GM21786 (cell line): Measurements from ENCODE around the gene HGF.

Source experiments
- ATAC-seq: cut with Tn5 transposase; IDR thresholded peaks from one replicate; pipeline ENCODE4 v1.9.1; 2021; ENCODE audit not compliant: unreplicated experiment

HGF gene

DNA sequence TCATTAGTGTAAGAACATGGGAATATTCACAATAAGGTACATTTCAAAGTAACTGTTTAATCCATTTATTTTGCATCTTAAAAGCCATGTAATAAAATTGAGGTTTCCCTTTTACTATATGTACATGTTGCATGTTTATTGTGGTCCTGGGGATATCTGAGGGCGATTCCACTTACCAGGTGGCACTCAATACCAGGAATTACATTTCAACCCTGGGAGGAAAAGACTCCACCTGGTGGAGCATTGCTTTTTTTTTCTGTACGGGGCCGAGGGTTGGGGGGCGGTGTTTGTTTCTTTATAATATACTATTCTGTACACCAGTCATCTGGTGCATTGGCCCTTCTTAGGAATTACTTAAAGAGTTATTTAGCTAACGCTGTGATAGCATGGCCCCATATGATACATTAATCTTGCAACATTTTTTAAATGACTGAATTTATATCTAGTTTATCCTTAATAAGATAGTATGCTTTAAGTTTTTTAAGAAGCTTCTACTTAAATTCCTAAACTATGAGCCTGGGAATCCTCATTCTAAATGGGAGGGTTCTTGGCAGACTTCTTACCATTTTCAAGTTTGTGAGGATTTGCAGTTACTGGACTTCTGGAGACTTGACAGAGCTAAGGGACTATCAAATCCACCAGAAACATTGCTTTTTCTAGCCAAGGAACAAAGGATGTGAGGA, 7.2 kb upstream of the HGF start:
- ATAC-seq = no peak

GRCh38 chr7:81776161-81776560, 6.3 kb upstream of the HGF start:
- no peak for ATAC-seq

GRCh38 chr7:81775560-81775959, 5.7 kb upstream of the HGF start:
- no peak for ATAC-seq

DNA sequence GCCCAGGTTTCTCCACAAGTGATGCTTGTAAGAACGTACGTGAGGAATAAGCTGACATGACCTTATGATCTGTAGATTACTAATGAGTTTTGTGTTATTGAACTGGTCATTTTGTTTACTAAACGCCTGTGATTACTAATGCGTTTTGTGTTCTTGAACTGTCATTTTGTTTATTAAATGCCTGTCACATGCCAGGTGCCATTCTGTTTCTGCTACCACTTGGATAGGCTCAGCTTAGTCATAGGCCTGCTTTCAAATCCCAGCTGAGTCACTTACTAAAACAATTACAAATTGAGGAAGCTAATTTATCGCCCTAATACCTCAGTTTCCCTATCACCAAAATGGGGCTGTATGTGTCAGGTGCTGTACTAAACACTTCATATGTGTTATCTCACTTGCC, 4.7 kb upstream of the HGF start:
- no peak for ATAC-seq

- no peak for ATAC-seq
Measured at GRCh38 chr7:81770728-81771223, 929 bp upstream of the HGF start.

DNA sequence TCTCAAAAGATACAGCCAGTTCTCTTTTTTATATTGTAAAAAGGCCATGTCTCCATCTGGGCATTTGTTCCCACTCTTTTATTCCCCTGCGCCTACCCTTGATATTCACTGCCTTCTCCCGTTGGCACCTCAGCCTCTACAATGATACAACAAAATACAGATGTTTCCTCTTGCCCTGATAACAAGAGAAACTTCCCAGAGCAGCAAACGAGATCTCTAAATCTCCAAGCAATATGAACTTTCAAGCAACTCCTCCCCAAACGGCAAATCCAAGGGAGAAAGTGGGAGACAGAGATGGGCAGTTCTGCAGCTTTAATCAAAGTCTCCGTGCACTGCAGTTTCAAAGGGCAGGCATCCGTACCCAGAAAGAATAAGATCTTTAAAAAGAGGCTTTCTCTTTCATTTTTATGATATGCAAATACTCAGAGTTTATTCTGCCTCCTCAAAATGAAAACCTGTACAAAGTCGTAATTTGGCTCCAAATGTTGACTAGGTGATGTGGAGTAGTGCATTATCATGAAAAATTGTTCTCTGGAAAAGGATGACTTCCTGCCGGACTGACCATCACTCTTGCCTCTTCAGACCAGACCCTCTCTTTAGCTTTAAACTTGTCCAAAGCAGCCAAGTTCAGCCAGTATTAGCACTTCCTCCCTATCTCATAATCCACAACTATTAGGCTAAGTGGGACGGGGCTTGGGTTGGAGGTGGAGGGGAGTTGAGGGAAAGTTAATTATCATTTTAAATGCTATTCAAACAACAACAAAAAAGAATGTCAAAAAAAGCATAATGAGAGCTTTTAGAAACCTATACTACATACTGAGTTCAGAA, 682 bp downstream of the HGF start:
- ATAC-seq = no peak

DNA sequence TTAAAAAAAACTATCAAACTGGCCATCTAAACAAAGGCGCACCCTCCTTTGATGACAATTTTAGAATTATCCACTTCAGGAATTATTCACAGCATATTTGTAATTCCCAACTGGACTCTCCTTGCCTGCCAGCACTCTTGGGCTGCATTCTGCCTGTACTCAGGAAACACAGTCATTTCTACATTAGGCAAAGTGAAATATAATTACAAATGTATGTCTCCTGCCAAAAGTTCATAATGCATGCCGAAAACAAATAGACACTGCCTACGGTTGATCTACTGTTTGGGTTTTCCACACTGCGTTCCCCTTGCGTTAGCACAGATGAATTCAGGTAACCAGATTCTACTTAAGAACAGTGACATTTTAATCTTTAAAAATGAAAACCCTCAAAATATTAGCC, 1.9 kb downstream of the HGF start:
- no peak for ATAC-seq

DNA sequence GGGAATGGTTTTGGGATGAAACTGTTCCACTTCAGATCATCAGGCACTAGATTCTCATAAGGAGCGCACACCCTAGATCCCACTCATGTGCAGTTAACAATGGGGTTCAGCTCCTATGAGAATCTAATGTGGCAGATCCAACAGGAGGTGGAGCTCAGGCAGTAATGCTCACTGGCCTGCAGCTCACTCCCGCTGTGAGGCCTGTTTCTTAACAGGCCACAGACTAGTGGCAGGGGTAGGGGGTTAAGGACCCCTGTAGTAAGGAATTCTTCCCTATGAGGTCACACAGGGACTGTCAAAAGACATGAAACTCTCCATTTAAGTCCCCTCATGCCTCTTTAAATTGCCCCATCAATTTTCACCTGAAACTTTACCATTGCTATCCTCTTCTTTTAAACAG, 8.0 kb downstream of the HGF start:
- no peak for ATAC-seq

- no peak for ATAC-seq
Measured at GRCh38 chr7:81761031-81761430, 8.8 kb downstream of the HGF start.

GRCh38 chr7:81754918-81755696, 14.7 kb downstream of the HGF start:
- no peak for ATAC-seq

GRCh38 chr7:81753392-81753791, 16.5 kb downstream of the HGF start:
- ATAC-seq = no peak

DNA sequence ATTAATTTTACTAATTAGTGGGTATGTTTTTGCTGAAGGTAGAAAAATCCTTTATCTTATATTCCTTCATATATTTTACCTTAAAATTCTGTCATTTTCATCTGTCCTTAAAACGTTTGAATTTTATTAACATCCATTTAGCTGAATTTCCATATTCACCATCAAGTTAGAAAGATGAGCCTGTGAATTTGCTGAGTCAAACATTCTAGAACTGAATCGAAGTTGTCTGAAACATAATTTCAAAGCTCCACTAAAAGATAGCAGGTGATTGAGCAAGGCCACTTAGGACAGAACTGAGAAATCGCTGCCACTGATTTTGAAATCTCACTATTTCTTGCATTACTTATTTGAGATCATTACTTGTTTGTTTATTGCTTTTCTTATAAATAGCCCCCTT, 17.5 kb downstream of the HGF start:
- ATAC-seq = no peak

DNA sequence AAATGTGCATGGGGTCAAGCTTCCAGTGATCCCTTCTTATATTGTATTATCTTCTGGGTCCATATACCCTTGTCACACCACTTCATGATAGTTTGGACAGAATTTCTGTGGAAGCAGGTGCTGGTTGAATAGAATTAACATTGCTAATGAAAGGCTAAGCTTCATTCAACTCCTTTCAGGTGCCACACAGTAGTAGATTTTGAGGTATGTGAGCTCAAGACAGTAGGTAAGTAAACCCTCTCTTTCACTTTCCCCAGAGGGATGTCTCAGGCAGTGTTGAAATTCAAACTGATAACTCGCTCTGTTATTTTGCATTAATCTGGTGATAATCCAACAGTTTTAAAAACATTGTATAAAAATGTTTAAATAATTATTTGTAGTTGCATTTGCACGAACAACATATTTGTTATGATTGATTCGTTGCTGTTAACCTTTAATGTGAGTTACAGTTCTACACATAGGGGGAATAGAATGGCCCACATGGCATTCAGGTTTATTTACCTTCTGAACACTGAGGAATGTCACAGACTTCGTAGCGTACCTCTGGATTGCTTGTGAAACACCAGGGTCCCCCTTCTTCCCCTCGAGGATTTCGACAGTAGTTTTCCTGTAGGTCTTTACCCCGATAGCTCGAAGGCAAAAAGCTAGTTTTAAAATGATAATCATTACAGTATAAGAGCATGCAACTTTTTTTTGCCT, 18.1 kb downstream of the HGF start:
- ATAC-seq = no peak

DNA sequence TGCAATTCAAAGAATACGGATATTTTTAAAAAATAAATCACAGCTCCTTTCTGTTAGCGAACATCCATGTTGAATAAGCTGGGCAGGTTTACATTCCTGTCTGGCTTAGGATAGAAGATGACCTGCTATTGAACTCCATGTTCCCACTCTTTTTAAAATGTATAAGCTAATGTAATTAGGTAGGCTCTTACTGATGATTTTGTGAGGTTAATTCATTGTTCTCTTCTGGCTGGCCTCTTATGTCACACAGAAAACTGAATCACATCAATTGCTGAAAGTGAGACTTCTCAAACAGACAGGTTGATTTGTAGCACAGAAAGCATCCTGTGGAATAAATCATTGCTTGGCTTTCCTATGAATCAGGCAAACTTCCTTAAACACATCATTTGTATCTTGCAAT, 24.2 kb downstream of the HGF start:
- no peak for ATAC-seq

DNA sequence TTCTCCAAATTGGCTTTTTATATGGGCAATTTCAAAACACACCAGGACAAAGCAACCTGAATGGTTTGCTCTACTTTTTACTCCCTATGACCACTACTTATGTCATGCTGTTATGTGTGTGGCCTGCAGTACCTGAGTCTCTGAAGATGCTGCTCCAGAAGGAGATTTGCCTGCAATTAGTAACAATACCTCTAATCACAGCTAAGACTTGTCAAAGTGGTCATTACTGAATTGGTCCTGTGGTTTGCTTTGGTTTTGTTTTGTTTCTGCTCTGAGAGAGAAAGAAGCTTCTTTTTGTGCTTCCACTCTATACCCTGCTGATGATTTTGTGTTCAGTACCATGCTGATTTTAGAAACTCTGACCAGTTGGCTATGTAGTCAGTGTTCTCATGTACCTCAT, 25.5 kb downstream of the HGF start:
- ATAC-seq = no peak

DNA sequence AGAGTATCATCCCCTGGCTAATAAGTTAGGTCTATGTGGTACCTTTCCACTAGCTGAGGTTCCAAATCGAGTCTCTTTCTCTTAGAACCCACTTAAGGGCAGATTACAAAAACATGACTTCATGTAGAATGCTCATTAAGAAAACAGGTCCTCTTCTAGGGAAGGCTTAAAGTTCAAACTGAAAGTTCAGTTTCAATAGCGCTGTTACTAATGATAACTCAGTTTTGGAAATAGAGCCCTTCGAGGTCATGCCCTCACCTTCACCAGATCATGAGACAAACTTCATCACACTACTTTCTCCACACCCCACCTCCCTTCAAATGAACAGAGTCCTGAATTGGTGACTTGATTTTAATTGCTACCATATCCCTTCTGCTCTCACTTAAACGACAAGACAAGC, 26.2 kb downstream of the HGF start:
- ATAC-seq = no peak

DNA sequence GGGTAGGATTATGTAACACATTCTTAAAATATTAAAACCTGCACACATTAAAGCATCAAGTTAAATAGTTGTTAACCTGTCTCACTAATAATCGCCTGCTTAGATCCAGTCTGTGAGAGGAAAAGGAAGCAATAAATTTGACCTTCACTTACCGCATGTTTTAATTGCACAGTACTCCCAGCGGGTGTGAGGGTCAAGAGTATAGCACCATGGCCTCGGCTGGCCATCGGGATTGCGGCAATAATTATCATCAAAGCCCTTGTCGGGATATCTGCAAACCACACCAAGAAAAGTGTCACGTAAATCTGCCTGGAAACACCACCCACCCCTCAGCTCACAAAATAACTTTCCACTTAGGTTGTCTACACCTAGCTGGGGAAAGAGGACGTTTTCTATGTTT, 26.6 kb downstream of the HGF start:
- ATAC-seq = no peak

GRCh38 chr7:81740403-81740802, 29.4 kb downstream of the HGF start:
- no peak for ATAC-seq

DNA sequence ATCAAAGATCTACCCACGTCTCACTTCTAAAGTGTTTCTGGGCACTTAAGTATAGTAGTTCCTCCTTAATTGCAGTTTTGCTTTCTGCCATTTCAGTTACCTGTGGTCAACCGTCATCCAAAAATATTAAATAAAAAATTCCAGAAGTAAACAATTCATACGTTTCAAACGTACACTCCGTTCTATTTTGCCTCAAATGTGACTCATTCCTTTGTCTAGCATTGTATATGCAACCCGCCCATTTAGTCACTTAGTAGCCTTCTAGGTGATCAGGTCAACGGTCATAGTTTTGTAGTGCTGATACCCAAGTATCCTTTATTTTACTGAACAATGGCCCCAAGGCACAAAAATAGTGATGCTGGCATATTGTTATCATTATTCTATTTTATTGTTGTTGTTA, 33.8 kb downstream of the HGF start:
- no peak for ATAC-seq

GRCh38 chr7:81725812-81726127, 44.1 kb downstream of the HGF start:
- no peak for ATAC-seq
